ENCODE results near the gene LIFR. TPM values are rescaled to one million over a fixed set of nuclear protein-coding genes. Genes with fewer than 3 reads are reported as not detected.

The LIFR gene
- total and polyA plus RNA-seq, 2 of the 4 experiments (the other 2 are of a cell fraction) = 1.9 to 10.4 TPM

DNA sequence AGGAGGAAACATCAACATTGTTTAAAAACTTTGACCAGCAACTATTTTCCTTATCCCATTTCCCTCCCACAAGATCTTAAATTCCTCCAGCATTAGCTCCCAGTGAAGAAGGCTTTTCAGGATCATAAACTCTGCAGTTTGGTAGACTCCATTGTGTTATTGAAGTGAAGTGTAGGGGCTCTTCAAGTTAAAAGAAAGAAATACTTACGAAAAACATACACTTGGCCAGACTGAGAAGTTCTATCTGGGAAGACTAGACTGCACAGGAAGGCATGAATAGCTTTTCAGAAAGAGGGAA is 22.3 kb downstream of the LIFR start:
- Histone ChIP-seq H3K18ac (ENCODE audit: low read depth, low read length) (no peak overlapping the region), H3K14ac (replicated peaks; ENCODE audit: low read depth, low read length) (no peak overlapping the region), H3K9ac (ENCODE audit: low read depth, low read length) (no peak overlapping the region), H2BK20ac (ENCODE audit: low read depth, low read length) (no peak overlapping the region), H2BK5ac (ENCODE audit: low read depth, low read length, poor library complexity, severe bottlenecking) (no peak overlapping the region), H4K91ac (ENCODE audit: insufficient read depth, low read depth, low read length) (no peak overlapping the region), H3K79me1 (ENCODE audit: low read depth in 1 of 2, low read length in 2 of 2) (peaks cover 6 to 19% of the 10 kb centered on the region in 2 experiments; a peak in 3 of 4 replicates), H3K4me2 (ENCODE audit: low read depth, low read length) (no peak overlapping the region), H3K36me3 (ENCODE audit: control insufficient read depth, insufficient read depth, low read length) (no peaks in the 10 kb centered on the region), H3K27me3 (ENCODE audit: control insufficient read depth, insufficient read depth, low read length) (no peaks in the 10 kb centered on the region), H2BK15ac (ENCODE audit: low read depth, low read length) (no peak overlapping the region), H2AK5ac (ENCODE audit: low read depth, low read length) (no peak overlapping the region), H2AFZ (replicated peaks; ENCODE audit: low read length, poor library complexity) (no peak overlapping the region), H3K23ac (ENCODE audit: low read depth, low read length) (no peak overlapping the region), H3K4ac (ENCODE audit: low read depth, low read length) (no peak overlapping the region), H3K27ac (ENCODE audit: insufficient read depth, low read length) (no peak overlapping the region), H4K8ac (ENCODE audit: low read depth in 2 of 2, low read length in 2 of 2) (no peak overlapping the region), H3K56ac (ENCODE audit: extremely low read depth, insufficient read depth, low read length) (no peak overlapping the region), H3K9me3 (ENCODE audit: control insufficient read depth, insufficient read depth, low read length) (no peaks in the 10 kb centered on the region), H3K9me1 (ENCODE audit: insufficient read depth, low read length) (peaks cover 3% of the 10 kb centered on the region; the same call in 1 of the 2 replicates), H4K20me1 (ENCODE audit: insufficient read depth, low read length) (0 out of 2 replicates have a peak, but pooled peaks cover 10% of the 10 kb centered on the region), H3K4me3 (ENCODE audit: insufficient read depth, low read depth, low read length) (no peak overlapping the region), H4K5ac (ENCODE audit: low read depth, low read length) (no peak overlapping the region), H3K4me1 (ENCODE audit: control insufficient read depth, insufficient read depth, low read length) (no peaks in the 10 kb centered on the region; the same call in 1 of the 2 replicates), H2AK9ac (replicated peaks; ENCODE audit: low read depth, low read length, poor library complexity) (no peak overlapping the region), H2BK120ac (ENCODE audit: low read depth, low read length) (no peak overlapping the region)
- dilution Hi-C loops (cut with HindIII; ENCODE audit: low sequenced_read_pairs, unreplicated experiment) = no loop called here
- no TSS peak for BruUV-seq (replicated peaks)
- no peak for DNase-seq
- no peak for ATAC-seq (ENCODE audit: low read depth)
- intact Hi-C loops (cut with micrococcal nuclease) = no loop called here
- CTCF ChIA-PET = interaction anchor here (0.9 kb wide), 1 partner anchor 276 kb away, joined by 3 read pairs; no protein-coding TSS in a partner anchor
- in situ Hi-C loops (cut with MboI; ENCODE audit: low sequenced_read_pairs) = no loop called here
- POLR2A ChIA-PET (ENCODE audit: unreplicated experiment) = no interaction called here
- TF ChIP-seq MXI1 (IDR thresholded peaks at IDR 0.05; ENCODE audit: borderline replicate concordance, low read depth, low read length) = no peak
- TF ChIP-seq, protein P1, sequence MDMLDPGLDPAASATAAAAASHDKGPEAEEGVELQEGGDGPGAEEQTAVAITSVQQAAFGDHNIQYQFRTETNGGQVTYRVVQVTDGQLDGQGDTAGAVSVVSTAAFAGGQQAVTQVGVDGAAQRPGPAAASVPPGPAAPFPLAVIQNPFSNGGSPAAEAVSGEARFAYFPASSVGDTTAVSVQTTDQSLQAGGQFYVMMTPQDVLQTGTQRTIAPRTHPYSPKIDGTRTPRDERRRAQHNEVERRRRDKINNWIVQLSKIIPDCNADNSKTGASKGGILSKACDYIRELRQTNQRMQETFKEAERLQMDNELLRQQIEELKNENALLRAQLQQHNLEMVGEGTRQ (IDR thresholded peaks at IDR 0.05; ENCODE audit: low read depth, low read length) = no peak
- no peak for TF ChIP-seq CHD1 (IDR thresholded peaks at IDR 0.05; ENCODE audit: low read depth, low read length)
- TF ChIP-seq, protein P2, sequence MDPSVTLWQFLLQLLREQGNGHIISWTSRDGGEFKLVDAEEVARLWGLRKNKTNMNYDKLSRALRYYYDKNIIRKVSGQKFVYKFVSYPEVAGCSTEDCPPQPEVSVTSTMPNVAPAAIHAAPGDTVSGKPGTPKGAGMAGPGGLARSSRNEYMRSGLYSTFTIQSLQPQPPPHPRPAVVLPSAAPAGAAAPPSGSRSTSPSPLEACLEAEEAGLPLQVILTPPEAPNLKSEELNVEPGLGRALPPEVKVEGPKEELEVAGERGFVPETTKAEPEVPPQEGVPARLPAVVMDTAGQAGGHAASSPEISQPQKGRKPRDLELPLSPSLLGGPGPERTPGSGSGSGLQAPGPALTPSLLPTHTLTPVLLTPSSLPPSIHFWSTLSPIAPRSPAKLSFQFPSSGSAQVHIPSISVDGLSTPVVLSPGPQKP (IDR thresholded peaks at IDR 0.05; ENCODE audit: borderline replicate concordance, low read depth, low read length) = no peak
- no peak for TF ChIP-seq RFX5 (IDR thresholded peaks at IDR 0.05; ENCODE audit: low read depth, low read length)
- no peak for TF ChIP-seq RCOR1 (IDR thresholded peaks at IDR 0.05; ENCODE audit: insufficient replicate concordance, low read length)
- TF ChIP-seq CEBPB (IDR thresholded peaks at IDR 0.05; ENCODE audit: low read depth, low read length) = no peak
- TF ChIP-seq POLR2A (IDR thresholded peaks at IDR 0.05; ENCODE audit: low read depth, low read length) = no peak
- TF ChIP-seq FOS (IDR thresholded peaks at IDR 0.05; ENCODE audit: low read depth, low read length) = no peak
- no peak for TF ChIP-seq SMC3 (IDR thresholded peaks at IDR 0.05; ENCODE audit: low read depth, low read length)
- TF ChIP-seq MAFK (IDR thresholded peaks at IDR 0.05; ENCODE audit: low read depth, low read length) = no peak
- no peak for TF ChIP-seq RAD21 (IDR thresholded peaks at IDR 0.05; ENCODE audit: low read length)
- WGBS, 2 experiments (ENCODE audit: extremely low coverage in 2 of 2, insufficient read length in 1 of 2) = no CpG with 5 or more reads among the region's 1 CpG
